ENCODE data around the gene PCDHGA11. TPM values are rescaled to one million over a fixed set of nuclear protein-coding genes. Genes with fewer than 3 reads are reported as not detected.

Gene PCDHGA11
- total RNA-seq, 1 donor from 2014 or later = 6.6 TPM

DNA sequence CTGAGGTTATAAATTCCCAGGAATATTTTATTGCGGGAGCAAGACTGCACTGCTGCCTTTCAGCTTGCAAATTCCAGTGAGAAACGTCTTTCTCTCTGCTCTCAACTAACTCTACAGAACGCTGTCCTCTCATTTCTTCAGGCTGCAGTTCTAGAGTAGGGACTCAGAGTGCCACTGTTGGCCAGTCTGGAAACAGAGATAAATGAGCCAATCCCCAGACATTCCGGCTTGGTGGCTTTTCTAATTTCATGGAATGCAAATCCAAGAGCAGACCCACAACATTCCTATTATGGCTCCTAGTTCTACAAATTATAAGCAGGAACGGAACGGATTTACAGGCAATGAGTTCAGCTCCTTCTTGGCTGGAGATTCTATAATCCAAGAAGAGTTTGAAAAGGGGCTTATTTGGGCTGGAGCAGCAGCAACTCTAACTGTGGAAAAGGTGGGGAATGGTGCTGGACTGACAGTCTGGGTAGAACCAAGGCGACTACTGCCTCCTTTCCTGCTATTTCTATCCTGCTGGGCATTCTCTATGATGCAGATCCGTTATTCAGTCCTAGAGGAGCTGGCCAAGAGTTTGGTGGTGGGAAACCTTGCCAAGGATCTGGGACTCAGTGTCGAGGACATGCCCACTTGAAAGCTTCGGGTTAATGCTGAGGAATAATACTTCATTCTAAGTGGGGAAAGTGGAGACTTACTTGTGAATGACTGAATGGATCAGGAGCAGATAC, 18.7 kb downstream of the PCDHGA11 start:
- Histone ChIP-seq H3K4me1 (no peaks in the 10 kb centered on the region), H3K9me3 (peaks cover 53% of the 10 kb centered on the region), H3K36me3 (peaks cover 0 to 17% of the 10 kb centered on the region in 2 donors), H3K4me3 (no peak overlapping the region), H3K27ac (no peak overlapping the region), H3K27me3 (no peaks in the 10 kb centered on the region)
- no peak for DNase-seq (ENCODE audit: extremely low spot score in 2 of 2)
- intact Hi-C loops (cut with DNase I) = no loop called here
- TF ChIP-seq POLR2A (IDR thresholded peaks at IDR 0.05) (no peak), POLR2AphosphoS5 (IDR thresholded peaks at IDR 0.05; ENCODE audit: insufficient read depth in 1 of 2, low read depth in 1 of 2) (no peak)
- TF ChIP-seq, protein P1, sequence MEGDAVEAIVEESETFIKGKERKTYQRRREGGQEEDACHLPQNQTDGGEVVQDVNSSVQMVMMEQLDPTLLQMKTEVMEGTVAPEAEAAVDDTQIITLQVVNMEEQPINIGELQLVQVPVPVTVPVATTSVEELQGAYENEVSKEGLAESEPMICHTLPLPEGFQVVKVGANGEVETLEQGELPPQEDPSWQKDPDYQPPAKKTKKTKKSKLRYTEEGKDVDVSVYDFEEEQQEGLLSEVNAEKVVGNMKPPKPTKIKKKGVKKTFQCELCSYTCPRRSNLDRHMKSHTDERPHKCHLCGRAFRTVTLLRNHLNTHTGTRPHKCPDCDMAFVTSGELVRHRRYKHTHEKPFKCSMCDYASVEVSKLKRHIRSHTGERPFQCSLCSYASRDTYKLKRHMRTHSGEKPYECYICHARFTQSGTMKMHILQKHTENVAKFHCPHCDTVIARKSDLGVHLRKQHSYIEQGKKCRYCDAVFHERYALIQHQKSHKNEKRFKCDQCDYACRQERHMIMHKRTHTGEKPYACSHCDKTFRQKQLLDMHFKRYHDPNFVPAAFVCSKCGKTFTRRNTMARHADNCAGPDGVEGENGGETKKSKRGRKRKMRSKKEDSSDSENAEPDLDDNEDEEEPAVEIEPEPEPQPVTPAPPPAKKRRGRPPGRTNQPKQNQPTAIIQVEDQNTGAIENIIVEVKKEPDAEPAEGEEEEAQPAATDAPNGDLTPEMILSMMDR (IDR thresholded peaks at IDR 0.05) = no peak

DNA sequence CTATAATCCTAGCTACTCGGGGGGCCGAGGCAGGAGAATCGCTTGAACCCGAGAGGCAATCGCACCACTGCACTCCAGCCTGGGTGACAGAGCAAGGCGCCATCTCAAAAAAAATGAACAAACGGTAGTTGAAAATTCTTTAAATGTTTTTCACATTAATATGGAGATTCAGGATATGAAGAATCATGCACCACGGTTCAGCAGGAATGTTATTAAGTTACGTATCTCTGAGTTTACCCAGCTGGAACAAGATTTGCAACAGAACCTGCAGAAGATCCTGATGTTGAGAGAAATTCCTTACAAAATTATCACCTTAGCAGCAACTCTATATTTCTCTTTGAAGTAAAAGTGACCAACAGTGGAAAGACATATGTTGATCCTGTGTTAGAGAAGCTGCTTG, 19.5 kb downstream of the PCDHGA11 start:
- intact Hi-C loops (cut with DNase I) = no loop called here
- Histone ChIP-seq H3K27ac (no peak overlapping the region), H3K4me3 (no peak overlapping the region), H3K27me3 (no peaks in the 10 kb centered on the region), H3K4me1 (no peaks in the 10 kb centered on the region), H3K36me3 (peaks cover 0 to 12% of the 10 kb centered on the region in 2 donors), H3K9me3 (peaks cover 52% of the 10 kb centered on the region)
- no peak for DNase-seq (ENCODE audit: extremely low spot score in 2 of 2)
- TF ChIP-seq, protein P1 (IDR thresholded peaks at IDR 0.05) = no peak
- TF ChIP-seq POLR2A (IDR thresholded peaks at IDR 0.05) (no peak), POLR2AphosphoS5 (IDR thresholded peaks at IDR 0.05; ENCODE audit: insufficient read depth in 1 of 2, low read depth in 1 of 2) (no peak)

DNA sequence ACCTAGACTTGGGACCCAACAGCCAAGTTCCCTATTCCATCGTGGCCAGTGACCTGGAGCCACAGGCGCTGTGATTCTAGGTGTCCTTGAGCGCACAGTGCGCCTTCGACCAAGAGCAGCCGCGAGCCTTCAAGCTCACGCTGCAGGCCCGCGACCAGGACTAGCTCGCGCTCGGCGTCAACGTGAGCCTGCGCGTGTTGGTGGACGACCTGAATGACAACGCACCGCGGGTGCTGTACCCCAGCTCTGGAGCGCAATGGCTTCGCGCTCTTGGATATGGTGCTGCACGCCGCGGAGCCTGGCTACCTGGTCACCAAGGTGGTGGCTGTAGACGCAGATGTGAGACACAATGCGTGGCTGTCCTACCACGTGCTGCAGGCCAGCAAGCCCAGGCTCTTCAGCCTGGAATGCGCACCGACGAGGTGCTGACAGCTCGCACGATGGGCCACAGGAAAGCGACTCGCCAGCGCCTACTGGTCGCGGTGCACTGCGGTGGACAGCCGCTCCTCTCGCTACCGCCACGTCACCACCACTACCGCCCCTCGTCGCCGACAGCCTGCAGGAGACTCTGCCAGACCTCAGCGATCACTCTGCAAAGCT, 20.8 kb downstream of the PCDHGA11 start:
- Histone ChIP-seq H3K4me1 (no peaks in the 10 kb centered on the region), H3K9me3 (peaks cover 42% of the 10 kb centered on the region), H3K4me3 (no peak overlapping the region), H3K36me3 (peaks cover 0 to 11% of the 10 kb centered on the region in 2 donors), H3K27ac (no peak overlapping the region), H3K27me3 (no peaks in the 10 kb centered on the region)
- DNase-seq (ENCODE audit: extremely low spot score in 2 of 2) = no peak
- intact Hi-C loops (cut with DNase I) = no loop called here
- no peak for TF ChIP-seq POLR2A (IDR thresholded peaks at IDR 0.05)

DNA sequence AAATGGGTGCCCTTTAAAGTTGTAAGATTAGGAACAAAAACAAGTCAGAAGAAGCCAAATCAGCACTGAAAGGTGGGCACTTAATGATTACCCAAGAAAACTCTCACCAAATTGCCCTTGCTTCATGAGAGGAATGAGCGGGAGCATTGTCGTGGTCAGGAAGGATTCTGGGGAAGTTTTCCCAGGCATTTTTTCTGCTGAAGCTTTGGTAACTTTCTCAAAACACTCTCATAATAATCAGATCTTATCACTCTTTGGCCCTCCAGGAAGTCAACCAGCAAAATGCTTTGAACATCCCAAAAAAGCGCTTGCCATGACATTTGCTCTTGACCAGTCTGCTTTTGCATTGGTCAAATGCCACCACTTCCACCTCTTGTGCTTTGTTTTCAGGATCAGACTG, 44.5 kb downstream of the PCDHGA11 start:
- Histone ChIP-seq H3K27me3 (no peaks in the 10 kb centered on the region), H3K27ac (no peak overlapping the region), H3K36me3 (no peaks in the 10 kb centered on the region), H3K4me1 (no peaks in the 10 kb centered on the region), H3K4me3 (no peak overlapping the region), H3K9me3 (no peaks in the 10 kb centered on the region)
- intact Hi-C loops (cut with DNase I) = no loop called here
- TF ChIP-seq POLR2A (IDR thresholded peaks at IDR 0.05) (no peak), POLR2AphosphoS5 (IDR thresholded peaks at IDR 0.05; ENCODE audit: insufficient read depth in 1 of 2, low read depth in 1 of 2) (no peak)
- DNase-seq (ENCODE audit: extremely low spot score in 2 of 2) = no peak

Other genes starting within 250 kb of the PCDHGA11 start
- gene PCDHB7, start 248.4 kb upstream of the PCDHGA11 start, total RNA-seq = 0.98 TPM
- 0.25 TPM for gene PCDHB8, start 243.3 kb upstream of the PCDHGA11 start, total RNA-seq
- 12.3 TPM for gene PCDHB16, start 238.7 kb upstream of the PCDHGA11 start, total RNA-seq
- 3.7 TPM for gene PCDHB9, start 233.9 kb upstream of the PCDHGA11 start, total RNA-seq
- gene PCDHB10, start 228.7 kb upstream of the PCDHGA11 start, total RNA-seq = 3.2 TPM
- gene PCDHB11, start 221.4 kb upstream of the PCDHGA11 start, total RNA-seq = 2.2 TPM
- 2.5 TPM for gene PCDHB12, start 212.3 kb upstream of the PCDHGA11 start, total RNA-seq
- 3.7 TPM for gene PCDHB13, start 207.1 kb upstream of the PCDHGA11 start, total RNA-seq
- gene PCDHB14, start 197.7 kb upstream of the PCDHGA11 start, total RNA-seq = 4.2 TPM
- gene PCDHB15, start 175.7 kb upstream of the PCDHGA11 start, total RNA-seq = 3.2 TPM
- gene SLC25A2, start 117.0 kb upstream of the PCDHGA11 start, total RNA-seq = not detected
- gene TAF7, start 100.3 kb upstream of the PCDHGA11 start, total RNA-seq = 53.8 TPM
- not detected for gene PCDHGA1, start 90.5 kb upstream of the PCDHGA11 start, total RNA-seq
- gene PCDHGA2, start 82.3 kb upstream of the PCDHGA11 start, total RNA-seq = 6.1 TPM
- gene PCDHGA3, start 77.2 kb upstream of the PCDHGA11 start, total RNA-seq = 3.4 TPM
- gene PCDHGB1, start 71.0 kb upstream of the PCDHGA11 start, total RNA-seq = 3.9 TPM
- gene PCDHGA4, start 66.0 kb upstream of the PCDHGA11 start, total RNA-seq = 3.9 TPM
- gene PCDHGB2, start 61.1 kb upstream of the PCDHGA11 start, total RNA-seq = 8.3 TPM
- gene PCDHGA5, start 56.9 kb upstream of the PCDHGA11 start, total RNA-seq = 8.6 TPM
- 5.4 TPM for gene PCDHGB3, start 50.8 kb upstream of the PCDHGA11 start, total RNA-seq
- gene PCDHGA6, start 47.2 kb upstream of the PCDHGA11 start, total RNA-seq = 6.4 TPM
- 5.2 TPM for gene PCDHGA7, start 38.3 kb upstream of the PCDHGA11 start, total RNA-seq
- 10.3 TPM for gene PCDHGB4, start 33.4 kb upstream of the PCDHGA11 start, total RNA-seq
- 6.4 TPM for gene PCDHGA8, start 28.4 kb upstream of the PCDHGA11 start, total RNA-seq
- 15.0 TPM for gene PCDHGB5, start 23.1 kb upstream of the PCDHGA11 start, total RNA-seq
- gene PCDHGA9, start 18.3 kb upstream of the PCDHGA11 start, total RNA-seq = 8.8 TPM
- gene PCDHGB6, start 13.0 kb upstream of the PCDHGA11 start, total RNA-seq = 12.5 TPM
- 10.6 TPM for gene PCDHGA10, start 8.1 kb upstream of the PCDHGA11 start, total RNA-seq
- 14.2 TPM for gene PCDHGB7, start 3.4 kb upstream of the PCDHGA11 start, total RNA-seq
- 10.6 TPM for gene PCDHGA12, start 9.5 kb downstream of the PCDHGA11 start, total RNA-seq
- gene PCDHGC3, start 54.9 kb downstream of the PCDHGA11 start, total RNA-seq = 78.3 TPM
- 4.9 TPM for gene PCDHGC4, start 64.0 kb downstream of the PCDHGA11 start, total RNA-seq
- gene PCDHGC5, start 68.0 kb downstream of the PCDHGA11 start, total RNA-seq = 3.4 TPM
- 64.1 TPM for gene DIAPH1, start 197.9 kb downstream of the PCDHGA11 start, total RNA-seq
- gene HDAC3, start 215.8 kb downstream of the PCDHGA11 start, total RNA-seq = 44.7 TPM
- 5.6 TPM for gene RELL2, start 215.9 kb downstream of the PCDHGA11 start, total RNA-seq
- 42.2 TPM for gene FCHSD1, start 230.4 kb downstream of the PCDHGA11 start, total RNA-seq